ENCODE results near the gene PLPPR1.

DNA sequence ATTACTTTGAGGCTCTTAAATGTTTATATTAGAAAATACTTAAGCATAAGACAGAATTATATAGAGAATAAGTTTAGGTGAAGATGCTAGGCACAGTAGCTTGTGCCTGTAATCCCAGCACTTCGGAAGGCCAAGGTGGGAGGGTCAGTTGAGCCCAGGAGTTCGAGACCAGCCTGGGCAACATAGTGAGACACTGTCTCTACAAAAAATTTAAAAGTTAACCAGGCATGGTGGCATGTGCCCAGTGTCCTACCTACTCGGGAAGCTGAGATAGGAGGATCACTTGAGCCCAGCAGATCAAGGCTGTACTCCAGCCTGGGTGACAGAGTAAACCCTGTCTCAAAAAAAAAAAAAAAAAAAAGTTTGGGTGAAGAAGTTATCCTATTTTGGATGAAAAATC is 294.6 kb downstream of the PLPPR1 start:
- TF ChIP-seq, protein P1, sequence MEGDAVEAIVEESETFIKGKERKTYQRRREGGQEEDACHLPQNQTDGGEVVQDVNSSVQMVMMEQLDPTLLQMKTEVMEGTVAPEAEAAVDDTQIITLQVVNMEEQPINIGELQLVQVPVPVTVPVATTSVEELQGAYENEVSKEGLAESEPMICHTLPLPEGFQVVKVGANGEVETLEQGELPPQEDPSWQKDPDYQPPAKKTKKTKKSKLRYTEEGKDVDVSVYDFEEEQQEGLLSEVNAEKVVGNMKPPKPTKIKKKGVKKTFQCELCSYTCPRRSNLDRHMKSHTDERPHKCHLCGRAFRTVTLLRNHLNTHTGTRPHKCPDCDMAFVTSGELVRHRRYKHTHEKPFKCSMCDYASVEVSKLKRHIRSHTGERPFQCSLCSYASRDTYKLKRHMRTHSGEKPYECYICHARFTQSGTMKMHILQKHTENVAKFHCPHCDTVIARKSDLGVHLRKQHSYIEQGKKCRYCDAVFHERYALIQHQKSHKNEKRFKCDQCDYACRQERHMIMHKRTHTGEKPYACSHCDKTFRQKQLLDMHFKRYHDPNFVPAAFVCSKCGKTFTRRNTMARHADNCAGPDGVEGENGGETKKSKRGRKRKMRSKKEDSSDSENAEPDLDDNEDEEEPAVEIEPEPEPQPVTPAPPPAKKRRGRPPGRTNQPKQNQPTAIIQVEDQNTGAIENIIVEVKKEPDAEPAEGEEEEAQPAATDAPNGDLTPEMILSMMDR (IDR thresholded peaks at IDR 0.05): no peak
- TF ChIP-seq ZFX (IDR thresholded peaks at IDR 0.05; ENCODE audit: borderline replicate concordance): no peak
